Tibial nerve (tissue), 4 donors: ENCODE results near the gene ZBTB39.

Experiments
- EP300 ChIP-seq, 2 donors: sonication (generic); formaldehyde crosslinking; IDR thresholded peaks; one replicate each; pipeline ENCODE4 v1.6.1; 2017; ENCODE audit warnings: antibody characterized with exemption in 2 of 2, mild to moderate bottlenecking in 1 of 2
- POLR2A ChIP-seq, 2 donors: fragments of 450-650 bp; IDR thresholded peaks; one replicate each; pipeline ENCODE4 v1.6.1; 2017; ENCODE audit warnings: antibody characterized with exemption in 2 of 2, mild to moderate bottlenecking in 2 of 2, moderate library complexity in 2 of 2
- TF ChIP-seq, protein P1 (sequence below), 5 experiments: fragments of 200-600 bp in 3 of 5; fragments of 450-650 bp in 2 of 5; sonication (generic) in 3 of 5; IDR thresholded peaks; one replicate each; pipeline ENCODE4 v1.5.1; 2016 to 2019; ENCODE audit warnings: antibody characterized with exemption in 5 of 5, mild to moderate bottlenecking in 3 of 5, moderate library complexity in 2 of 5

DNA sequence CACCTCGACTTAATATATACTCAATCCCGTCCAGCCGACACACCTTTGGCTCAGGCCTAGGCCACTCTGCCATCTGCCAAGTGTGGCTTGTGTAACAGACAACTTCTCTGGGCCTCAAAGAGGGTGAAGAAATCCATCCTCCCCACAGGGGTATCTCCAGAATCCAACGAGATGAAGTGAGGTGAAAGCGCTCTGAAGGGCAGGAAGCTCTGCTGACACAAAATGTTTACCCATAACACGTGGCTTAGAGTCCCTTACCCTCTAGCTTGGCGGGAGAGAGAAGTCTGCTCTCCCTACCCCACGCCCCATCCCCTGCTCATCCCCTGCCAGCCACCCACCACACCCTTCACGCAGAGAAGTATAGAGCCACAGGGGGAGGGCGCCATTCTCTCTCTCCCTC, 13.0 kb downstream of the ZBTB39 start:
- TF ChIP-seq, protein P1, sequence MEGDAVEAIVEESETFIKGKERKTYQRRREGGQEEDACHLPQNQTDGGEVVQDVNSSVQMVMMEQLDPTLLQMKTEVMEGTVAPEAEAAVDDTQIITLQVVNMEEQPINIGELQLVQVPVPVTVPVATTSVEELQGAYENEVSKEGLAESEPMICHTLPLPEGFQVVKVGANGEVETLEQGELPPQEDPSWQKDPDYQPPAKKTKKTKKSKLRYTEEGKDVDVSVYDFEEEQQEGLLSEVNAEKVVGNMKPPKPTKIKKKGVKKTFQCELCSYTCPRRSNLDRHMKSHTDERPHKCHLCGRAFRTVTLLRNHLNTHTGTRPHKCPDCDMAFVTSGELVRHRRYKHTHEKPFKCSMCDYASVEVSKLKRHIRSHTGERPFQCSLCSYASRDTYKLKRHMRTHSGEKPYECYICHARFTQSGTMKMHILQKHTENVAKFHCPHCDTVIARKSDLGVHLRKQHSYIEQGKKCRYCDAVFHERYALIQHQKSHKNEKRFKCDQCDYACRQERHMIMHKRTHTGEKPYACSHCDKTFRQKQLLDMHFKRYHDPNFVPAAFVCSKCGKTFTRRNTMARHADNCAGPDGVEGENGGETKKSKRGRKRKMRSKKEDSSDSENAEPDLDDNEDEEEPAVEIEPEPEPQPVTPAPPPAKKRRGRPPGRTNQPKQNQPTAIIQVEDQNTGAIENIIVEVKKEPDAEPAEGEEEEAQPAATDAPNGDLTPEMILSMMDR (IDR thresholded peaks at IDR 0.05) = no peak
- TF ChIP-seq POLR2A (IDR thresholded peaks at IDR 0.05) = no peak
- no peak for TF ChIP-seq EP300 (IDR thresholded peaks at IDR 0.05)
